Measurements from ENCODE around the gene PRDX5. TPM values are rescaled to one million over a fixed set of nuclear protein-coding genes. Genes with fewer than 3 reads are reported as not detected.
A peak's percentile ranks its signal among the peaks of the same experiment; 100 is the strongest.

Gene PRDX5
- total and polyA plus RNA-seq, 9 of the 15 experiments (the other 6 are each of a cell fraction or from before 2014, with no cell fraction given), result 40.8 to 327 (median 204) TPM

GRCh38 chr11:64305691-64306562 is 12.0 kb upstream of the PRDX5 start (continued):
- TF ChIP-seq, protein P1, sequence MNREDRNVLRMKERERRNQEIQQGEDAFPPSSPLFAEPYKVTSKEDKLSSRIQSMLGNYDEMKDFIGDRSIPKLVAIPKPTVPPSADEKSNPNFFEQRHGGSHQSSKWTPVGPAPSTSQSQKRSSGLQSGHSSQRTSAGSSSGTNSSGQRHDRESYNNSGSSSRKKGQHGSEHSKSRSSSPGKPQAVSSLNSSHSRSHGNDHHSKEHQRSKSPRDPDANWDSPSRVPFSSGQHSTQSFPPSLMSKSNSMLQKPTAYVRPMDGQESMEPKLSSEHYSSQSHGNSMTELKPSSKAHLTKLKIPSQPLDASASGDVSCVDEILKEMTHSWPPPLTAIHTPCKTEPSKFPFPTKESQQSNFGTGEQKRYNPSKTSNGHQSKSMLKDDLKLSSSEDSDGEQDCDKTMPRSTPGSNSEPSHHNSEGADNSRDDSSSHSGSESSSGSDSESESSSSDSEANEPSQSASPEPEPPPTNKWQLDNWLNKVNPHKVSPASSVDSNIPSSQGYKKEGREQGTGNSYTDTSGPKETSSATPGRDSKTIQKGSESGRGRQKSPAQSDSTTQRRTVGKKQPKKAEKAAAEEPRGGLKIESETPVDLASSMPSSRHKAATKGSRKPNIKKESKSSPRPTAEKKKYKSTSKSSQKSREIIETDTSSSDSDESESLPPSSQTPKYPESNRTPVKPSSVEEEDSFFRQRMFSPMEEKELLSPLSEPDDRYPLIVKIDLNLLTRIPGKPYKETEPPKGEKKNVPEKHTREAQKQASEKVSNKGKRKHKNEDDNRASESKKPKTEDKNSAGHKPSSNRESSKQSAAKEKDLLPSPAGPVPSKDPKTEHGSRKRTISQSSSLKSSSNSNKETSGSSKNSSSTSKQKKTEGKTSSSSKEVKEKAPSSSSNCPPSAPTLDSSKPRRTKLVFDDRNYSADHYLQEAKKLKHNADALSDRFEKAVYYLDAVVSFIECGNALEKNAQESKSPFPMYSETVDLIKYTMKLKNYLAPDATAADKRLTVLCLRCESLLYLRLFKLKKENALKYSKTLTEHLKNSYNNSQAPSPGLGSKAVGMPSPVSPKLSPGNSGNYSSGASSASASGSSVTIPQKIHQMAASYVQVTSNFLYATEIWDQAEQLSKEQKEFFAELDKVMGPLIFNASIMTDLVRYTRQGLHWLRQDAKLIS (CRISPR knock-in tag; IDR thresholded peaks at IDR 0.05), result no peak; the same call in 1 of the 2 replicates
- TF ChIP-seq SRSF7 (optimal IDR thresholded peaks at IDR 0.05; ENCODE audit: low read depth, low read length) (no peak), CLOCK (CRISPR knock-in tag; IDR thresholded peaks at IDR 0.05; ENCODE audit: borderline replicate concordance) (no peak), OTX1 (CRISPR knock-in tag; IDR thresholded peaks at IDR 0.05) (no peak), ZNF347 (CRISPR knock-in tag; IDR thresholded peaks at IDR 0.05; ENCODE audit: low read depth) (no peak), ASH1L (IDR thresholded peaks at IDR 0.05; ENCODE audit: borderline replicate concordance, low read depth, partially characterized antibody) (no peak), TCF7 (IDR thresholded peaks at IDR 0.05; ENCODE audit: borderline replicate concordance) (no peak), CXXC5 (CRISPR knock-in tag; IDR thresholded peaks at IDR 0.05) (peak; percentile 52; the same call in 1 of the 2 replicates), ZBTB17 (CRISPR knock-in tag; IDR thresholded peaks at IDR 0.05) (peak; percentile 22; the same call in 1 of the 2 replicates), ZNF76 (CRISPR knock-in tag; IDR thresholded peaks at IDR 0.05; ENCODE audit: borderline replicate concordance) (no peak), TBP (optimal IDR thresholded peaks at IDR 0.05; ENCODE audit: low read depth, low read length) (no peak), HEY1 (CRISPR knock-in tag; IDR thresholded peaks at IDR 0.05; ENCODE audit: borderline replicate concordance) (no peak), ZNF354B (CRISPR knock-in tag; IDR thresholded peaks at IDR 0.05) (no peak)
- TF ChIP-seq, protein P2, sequence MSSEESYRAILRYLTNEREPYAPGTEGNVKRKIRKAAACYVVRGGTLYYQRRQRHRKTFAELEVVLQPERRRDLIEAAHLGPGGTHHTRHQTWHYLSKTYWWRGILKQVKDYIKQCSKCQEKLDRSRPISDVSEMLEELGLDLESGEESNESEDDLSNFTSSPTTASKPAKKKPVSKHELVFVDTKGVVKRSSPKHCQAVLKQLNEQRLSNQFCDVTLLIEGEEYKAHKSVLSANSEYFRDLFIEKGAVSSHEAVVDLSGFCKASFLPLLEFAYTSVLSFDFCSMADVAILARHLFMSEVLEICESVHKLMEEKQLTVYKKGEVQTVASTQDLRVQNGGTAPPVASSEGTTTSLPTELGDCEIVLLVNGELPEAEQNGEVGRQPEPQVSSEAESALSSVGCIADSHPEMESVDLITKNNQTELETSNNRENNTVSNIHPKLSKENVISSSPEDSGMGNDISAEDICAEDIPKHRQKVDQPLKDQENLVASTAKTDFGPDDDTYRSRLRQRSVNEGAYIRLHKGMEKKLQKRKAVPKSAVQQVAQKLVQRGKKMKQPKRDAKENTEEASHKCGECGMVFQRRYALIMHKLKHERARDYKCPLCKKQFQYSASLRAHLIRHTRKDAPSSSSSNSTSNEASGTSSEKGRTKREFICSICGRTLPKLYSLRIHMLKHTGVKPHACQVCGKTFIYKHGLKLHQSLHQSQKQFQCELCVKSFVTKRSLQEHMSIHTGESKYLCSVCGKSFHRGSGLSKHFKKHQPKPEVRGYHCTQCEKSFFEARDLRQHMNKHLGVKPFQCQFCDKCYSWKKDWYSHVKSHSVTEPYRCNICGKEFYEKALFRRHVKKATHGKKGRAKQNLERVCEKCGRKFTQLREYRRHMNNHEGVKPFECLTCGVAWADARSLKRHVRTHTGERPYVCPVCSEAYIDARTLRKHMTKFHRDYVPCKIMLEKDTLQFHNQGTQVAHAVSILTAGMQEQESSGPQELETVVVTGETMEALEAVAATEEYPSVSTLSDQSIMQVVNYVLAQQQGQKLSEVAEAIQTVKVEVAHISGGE (CRISPR knock-in tag; IDR thresholded peaks at IDR 0.05), result peak in 1 of 3 experiments; percentile 41; a peak in 1 of 6 replicates
- TF ChIP-seq, protein P3, sequence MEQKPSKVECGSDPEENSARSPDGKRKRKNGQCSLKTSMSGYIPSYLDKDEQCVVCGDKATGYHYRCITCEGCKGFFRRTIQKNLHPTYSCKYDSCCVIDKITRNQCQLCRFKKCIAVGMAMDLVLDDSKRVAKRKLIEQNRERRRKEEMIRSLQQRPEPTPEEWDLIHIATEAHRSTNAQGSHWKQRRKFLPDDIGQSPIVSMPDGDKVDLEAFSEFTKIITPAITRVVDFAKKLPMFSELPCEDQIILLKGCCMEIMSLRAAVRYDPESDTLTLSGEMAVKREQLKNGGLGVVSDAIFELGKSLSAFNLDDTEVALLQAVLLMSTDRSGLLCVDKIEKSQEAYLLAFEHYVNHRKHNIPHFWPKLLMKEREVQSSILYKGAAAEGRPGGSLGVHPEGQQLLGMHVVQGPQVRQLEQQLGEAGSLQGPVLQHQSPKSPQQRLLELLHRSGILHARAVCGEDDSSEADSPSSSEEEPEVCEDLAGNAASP (IDR thresholded peaks at IDR 0.05), result no peak
